ENCODE measurements around the gene VPS18.
A peak's percentile ranks its signal among the peaks of the same experiment; 100 is the strongest.

VPS18 gene

DNA sequence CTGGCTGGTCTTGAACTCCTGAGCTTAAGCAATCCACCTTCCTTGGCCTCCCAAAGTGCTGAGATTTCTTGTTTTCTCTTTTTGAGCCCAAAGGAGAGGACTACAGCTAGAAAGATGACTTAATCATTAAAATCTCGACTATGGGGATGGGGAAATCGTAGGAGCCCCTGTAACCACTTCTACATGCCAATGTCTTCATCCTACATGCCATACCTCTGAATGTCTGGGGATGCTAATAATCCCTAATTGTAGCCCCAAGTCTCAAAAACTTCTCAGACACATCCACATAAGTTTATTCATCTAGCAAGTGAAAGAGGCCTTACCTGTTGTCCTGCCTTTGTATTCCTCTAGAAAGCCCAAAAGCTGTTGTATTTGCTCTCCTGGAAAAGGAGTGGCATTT is 16.6 kb upstream of the VPS18 start:
- TF ChIP-seq, protein P1, sequence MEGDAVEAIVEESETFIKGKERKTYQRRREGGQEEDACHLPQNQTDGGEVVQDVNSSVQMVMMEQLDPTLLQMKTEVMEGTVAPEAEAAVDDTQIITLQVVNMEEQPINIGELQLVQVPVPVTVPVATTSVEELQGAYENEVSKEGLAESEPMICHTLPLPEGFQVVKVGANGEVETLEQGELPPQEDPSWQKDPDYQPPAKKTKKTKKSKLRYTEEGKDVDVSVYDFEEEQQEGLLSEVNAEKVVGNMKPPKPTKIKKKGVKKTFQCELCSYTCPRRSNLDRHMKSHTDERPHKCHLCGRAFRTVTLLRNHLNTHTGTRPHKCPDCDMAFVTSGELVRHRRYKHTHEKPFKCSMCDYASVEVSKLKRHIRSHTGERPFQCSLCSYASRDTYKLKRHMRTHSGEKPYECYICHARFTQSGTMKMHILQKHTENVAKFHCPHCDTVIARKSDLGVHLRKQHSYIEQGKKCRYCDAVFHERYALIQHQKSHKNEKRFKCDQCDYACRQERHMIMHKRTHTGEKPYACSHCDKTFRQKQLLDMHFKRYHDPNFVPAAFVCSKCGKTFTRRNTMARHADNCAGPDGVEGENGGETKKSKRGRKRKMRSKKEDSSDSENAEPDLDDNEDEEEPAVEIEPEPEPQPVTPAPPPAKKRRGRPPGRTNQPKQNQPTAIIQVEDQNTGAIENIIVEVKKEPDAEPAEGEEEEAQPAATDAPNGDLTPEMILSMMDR (conservative IDR thresholded peaks at IDR 0.05; ENCODE audit: control insufficient read depth, insufficient read depth, low read depth, low read length) = no peak
- no peak overlapping the region for H3K4me3 ChIP-seq (ENCODE audit: control insufficient read depth, low read depth, low read length)
- no peak for DNase-seq (ENCODE audit: low read depth)

DNA sequence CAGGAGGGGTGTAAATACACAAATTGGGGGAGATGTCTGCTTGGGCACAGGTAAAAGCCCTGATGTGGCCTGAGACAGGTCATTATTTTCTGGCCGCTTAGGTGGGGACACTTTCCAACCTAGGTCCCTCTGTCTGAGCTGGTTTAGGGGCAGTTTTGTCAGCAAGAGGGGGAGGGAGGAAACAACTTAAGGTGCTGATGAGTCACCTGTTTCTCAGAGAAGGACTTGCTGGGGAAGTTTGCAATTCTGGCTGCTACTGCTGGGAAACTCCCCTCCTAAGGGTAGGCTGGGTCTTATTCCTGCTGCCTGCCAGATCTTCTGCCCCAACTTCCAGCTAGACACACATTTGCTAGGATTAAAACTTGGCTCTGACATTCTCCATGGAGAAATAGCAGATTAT is 15.5 kb upstream of the VPS18 start:
- TF ChIP-seq, protein P1 (conservative IDR thresholded peaks at IDR 0.05; ENCODE audit: control insufficient read depth, insufficient read depth, low read depth, low read length) = no peak
- DNase-seq (ENCODE audit: low read depth) = peak; percentile 24
- H3K4me3 ChIP-seq (ENCODE audit: control insufficient read depth, low read depth, low read length) = no peak overlapping the region

DNA sequence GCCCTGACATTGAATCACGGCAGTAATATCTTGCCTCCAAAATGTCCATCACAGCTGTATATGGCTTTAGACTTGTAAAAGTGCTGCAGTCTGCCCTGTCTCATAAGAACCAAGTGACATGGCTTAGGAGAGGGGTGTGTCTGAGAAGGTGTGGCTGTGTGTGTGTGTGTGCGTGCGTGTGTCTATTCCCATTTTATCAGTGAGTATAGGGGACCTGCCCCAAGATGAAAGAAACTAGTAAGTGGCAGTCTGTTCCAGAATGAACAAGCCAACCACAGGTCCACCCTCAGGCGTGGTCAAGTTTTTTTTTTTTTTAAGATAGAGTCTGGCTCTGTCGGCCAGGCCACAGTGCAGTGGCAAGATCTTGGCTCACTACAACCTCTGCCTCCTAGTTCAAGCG is 14.6 kb upstream of the VPS18 start:
- TF ChIP-seq, protein P1 (conservative IDR thresholded peaks at IDR 0.05; ENCODE audit: control insufficient read depth, insufficient read depth, low read depth, low read length) = no peak
- no peak for DNase-seq (ENCODE audit: low read depth)
- H3K4me3 ChIP-seq (ENCODE audit: control insufficient read depth, low read depth, low read length) = no peak overlapping the region

DNA sequence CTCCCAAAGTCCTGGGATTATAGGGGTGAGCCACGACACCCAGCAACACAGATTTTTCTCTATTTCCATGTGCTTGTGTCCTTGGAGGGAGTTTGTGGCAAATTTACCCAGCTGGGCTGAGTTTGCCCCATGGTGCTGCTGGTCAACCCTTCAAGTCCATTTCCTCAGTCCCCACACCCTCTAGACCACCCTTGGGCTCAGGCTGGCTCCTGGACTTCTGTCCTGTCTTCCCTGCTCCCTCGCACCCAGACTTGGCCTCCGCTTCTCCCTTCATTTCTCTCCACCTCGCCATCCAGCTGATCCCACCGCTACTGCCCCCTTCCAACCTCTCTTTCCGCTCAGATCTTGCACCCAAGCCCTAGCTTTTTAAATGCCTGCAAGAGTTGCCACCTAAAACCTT is 12.9 kb upstream of the VPS18 start:
- H3K4me3 ChIP-seq (ENCODE audit: control insufficient read depth, low read depth, low read length) = no peak overlapping the region
- TF ChIP-seq, protein P1 (conservative IDR thresholded peaks at IDR 0.05; ENCODE audit: control insufficient read depth, insufficient read depth, low read depth, low read length) = no peak
- DNase-seq (ENCODE audit: low read depth) = no peak

DNA sequence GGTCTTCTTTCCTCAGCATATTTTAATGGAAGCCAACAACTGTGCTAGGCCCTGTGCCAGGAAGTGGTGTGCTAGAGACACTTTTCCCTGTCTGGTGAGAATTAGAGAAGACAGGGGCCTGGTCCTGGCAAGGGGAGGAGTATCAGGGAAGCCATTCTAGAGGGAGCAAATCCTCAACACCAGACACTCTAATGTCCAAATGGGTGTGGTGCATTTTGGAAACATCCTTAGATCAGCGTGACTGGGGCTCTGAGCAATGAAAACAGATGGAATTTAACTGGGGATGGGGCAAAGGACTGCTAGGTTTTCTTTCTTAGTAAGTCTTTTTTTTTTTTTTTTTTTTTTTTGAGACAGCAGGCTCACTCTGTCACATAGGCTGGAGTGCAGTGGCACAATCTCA is 7.7 kb upstream of the VPS18 start:
- no peak overlapping the region for H3K4me3 ChIP-seq (ENCODE audit: control insufficient read depth, low read depth, low read length)
- no peak for DNase-seq (ENCODE audit: low read depth)
- TF ChIP-seq, protein P1 (conservative IDR thresholded peaks at IDR 0.05; ENCODE audit: control insufficient read depth, insufficient read depth, low read depth, low read length) = no peak

DNA sequence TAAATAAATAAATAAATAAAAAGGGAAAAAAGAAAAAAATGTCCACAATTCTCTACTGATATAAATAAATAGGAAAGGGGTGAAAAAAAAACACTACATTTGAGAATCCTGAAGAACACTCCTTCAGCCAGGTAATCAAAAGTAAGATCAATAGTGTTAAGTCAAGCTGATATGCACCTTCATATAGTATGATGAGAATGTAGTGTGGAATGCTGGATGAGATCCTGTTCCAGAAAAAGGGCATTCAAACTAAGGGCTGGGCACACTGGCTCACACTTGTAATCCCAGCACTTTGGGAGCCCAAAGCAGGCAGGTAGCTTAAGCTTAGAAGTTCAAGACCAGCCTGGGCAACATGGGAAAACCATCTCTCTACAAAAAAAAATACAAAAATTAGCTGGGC is 5.1 kb upstream of the VPS18 start:
- TF ChIP-seq, protein P1 (conservative IDR thresholded peaks at IDR 0.05; ENCODE audit: control insufficient read depth, insufficient read depth, low read depth, low read length) = no peak
- H3K4me3 ChIP-seq (ENCODE audit: control insufficient read depth, low read depth, low read length) = no peak overlapping the region
- no peak for DNase-seq (ENCODE audit: low read depth)

DNA sequence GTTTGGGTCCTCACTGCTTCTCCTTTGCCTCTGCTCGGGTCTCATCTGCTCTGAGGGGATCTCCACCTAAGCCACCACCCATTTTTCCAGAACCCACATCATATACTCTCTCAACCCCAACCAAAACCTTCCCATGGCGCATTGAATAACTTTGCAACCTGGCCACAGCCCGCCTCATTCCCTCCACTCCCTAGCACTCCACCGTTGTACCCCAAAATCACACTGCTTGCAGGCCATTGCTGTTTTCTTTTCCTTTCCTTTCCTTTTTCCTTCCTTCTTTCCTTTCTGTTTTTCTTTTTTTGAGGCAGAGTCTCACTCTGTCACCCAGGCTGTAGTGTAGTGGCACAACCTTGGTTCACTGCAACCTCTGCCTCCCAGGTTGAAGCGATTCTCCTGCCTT is 3.1 kb upstream of the VPS18 start:
- TF ChIP-seq, protein P1 (conservative IDR thresholded peaks at IDR 0.05; ENCODE audit: control insufficient read depth, insufficient read depth, low read depth, low read length) = no peak
- no peak overlapping the region for H3K4me3 ChIP-seq (ENCODE audit: control insufficient read depth, low read depth, low read length)
- DNase-seq (ENCODE audit: low read depth) = no peak
